Peyer's patch (tissue), 4 donors: ENCODE data around the gene DDX39A.

Experiments
- POLR2A ChIP-seq, 2 donors: fragments of 450-650 bp; IDR thresholded peaks; one replicate each; pipeline ENCODE4 v1.5.1; 2017; ENCODE audit warnings: antibody characterized with exemption in 2 of 2, mild to moderate bottlenecking in 2 of 2, moderate library complexity in 2 of 2
- TF ChIP-seq, protein P1 (sequence below), 6 experiments: fragments of 450-650 bp in 4 of 6; fragments of 200-600 bp in 2 of 6; sonication (generic) in 1 of 6; IDR thresholded peaks; one replicate each; pipeline ENCODE4 v1.5.1; 2017 to 2019; ENCODE audit warnings: antibody characterized with exemption in 6 of 6, mild to moderate bottlenecking in 3 of 6, moderate library complexity in 1 of 6

DNA sequence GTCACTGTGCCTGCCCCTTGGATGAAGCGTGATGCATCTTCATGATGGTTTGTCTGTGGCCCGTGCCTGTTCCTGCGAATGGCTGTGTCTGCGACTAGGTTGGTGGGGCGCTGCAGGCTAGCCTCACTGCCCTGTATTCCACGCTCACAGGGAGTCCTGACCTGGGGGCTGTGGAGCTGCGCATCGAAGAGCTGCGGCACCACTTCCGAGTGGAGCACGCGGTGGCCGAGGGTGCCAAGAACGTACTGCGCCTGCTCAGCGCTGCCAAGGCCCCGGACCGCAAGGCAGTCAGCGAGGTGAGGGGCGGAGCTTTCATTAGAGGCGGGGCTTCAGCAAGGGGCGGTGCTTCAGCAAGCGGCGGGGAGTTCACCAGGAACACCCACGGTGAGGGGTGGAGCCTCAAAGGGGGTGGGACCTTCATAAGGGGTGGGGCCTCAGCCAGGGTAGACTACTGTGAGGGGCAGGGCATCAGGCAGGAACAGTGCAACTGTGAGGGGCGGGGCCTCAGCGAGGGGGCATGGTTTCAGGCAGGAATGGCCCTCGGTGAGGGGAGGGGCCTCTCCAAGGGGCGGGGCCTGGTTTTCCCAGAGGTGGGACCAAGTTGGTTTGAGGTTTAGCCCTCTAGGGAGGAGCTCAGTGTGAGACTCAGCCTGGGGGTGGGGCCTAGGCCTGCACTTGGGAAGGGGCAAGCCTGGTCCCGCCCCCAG, 31.2 kb upstream of the DDX39A start:
- no peak for TF ChIP-seq POLR2A (IDR thresholded peaks at IDR 0.05)
- TF ChIP-seq, protein P1, sequence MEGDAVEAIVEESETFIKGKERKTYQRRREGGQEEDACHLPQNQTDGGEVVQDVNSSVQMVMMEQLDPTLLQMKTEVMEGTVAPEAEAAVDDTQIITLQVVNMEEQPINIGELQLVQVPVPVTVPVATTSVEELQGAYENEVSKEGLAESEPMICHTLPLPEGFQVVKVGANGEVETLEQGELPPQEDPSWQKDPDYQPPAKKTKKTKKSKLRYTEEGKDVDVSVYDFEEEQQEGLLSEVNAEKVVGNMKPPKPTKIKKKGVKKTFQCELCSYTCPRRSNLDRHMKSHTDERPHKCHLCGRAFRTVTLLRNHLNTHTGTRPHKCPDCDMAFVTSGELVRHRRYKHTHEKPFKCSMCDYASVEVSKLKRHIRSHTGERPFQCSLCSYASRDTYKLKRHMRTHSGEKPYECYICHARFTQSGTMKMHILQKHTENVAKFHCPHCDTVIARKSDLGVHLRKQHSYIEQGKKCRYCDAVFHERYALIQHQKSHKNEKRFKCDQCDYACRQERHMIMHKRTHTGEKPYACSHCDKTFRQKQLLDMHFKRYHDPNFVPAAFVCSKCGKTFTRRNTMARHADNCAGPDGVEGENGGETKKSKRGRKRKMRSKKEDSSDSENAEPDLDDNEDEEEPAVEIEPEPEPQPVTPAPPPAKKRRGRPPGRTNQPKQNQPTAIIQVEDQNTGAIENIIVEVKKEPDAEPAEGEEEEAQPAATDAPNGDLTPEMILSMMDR (IDR thresholded peaks at IDR 0.05), result no peak
